ENCODE data around the gene WNT1. TPM values are rescaled to one million over a fixed set of nuclear protein-coding genes. Genes with fewer than 3 reads are reported as not detected.

Gene WNT1
- total and polyA plus RNA-seq, 9 of the 15 experiments (the other 6 are each of a cell fraction or from before 2014, with no cell fraction given) = not detected

DNA sequence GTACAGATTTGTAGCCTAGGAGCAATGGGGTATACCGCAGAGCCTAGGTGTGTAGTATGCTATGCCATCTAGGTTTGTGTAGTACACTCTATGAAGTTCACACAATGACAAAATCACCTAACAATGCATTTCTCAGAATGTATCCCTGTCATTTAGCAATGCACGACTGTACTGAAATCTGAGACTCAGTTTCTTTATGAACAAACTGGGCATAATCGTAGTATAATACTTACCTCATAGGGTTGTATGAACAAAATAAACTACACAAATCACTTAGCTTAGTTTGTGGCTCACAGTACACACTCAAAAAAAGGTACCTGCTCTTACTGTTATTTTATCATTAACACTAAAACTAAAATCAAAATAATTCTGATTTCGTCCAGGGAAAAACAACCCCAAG lies 47.3 kb downstream of the WNT1 start:
- TF ChIP-seq GTF2A2 (tag; IDR thresholded peaks at IDR 0.05) (no peak), ZEB2 (IDR thresholded peaks at IDR 0.05) (no peak), NR1H2 (CRISPR knock-in tag; IDR thresholded peaks at IDR 0.05) (no peak), TAL1 (IDR thresholded peaks at IDR 0.05) (no peak), MAFF (IDR thresholded peaks at IDR 0.05; ENCODE audit: low read length) (no peak), CGGBP1 (CRISPR knock-in tag; IDR thresholded peaks at IDR 0.05) (no peak)
- TF ChIP-seq, protein P1, sequence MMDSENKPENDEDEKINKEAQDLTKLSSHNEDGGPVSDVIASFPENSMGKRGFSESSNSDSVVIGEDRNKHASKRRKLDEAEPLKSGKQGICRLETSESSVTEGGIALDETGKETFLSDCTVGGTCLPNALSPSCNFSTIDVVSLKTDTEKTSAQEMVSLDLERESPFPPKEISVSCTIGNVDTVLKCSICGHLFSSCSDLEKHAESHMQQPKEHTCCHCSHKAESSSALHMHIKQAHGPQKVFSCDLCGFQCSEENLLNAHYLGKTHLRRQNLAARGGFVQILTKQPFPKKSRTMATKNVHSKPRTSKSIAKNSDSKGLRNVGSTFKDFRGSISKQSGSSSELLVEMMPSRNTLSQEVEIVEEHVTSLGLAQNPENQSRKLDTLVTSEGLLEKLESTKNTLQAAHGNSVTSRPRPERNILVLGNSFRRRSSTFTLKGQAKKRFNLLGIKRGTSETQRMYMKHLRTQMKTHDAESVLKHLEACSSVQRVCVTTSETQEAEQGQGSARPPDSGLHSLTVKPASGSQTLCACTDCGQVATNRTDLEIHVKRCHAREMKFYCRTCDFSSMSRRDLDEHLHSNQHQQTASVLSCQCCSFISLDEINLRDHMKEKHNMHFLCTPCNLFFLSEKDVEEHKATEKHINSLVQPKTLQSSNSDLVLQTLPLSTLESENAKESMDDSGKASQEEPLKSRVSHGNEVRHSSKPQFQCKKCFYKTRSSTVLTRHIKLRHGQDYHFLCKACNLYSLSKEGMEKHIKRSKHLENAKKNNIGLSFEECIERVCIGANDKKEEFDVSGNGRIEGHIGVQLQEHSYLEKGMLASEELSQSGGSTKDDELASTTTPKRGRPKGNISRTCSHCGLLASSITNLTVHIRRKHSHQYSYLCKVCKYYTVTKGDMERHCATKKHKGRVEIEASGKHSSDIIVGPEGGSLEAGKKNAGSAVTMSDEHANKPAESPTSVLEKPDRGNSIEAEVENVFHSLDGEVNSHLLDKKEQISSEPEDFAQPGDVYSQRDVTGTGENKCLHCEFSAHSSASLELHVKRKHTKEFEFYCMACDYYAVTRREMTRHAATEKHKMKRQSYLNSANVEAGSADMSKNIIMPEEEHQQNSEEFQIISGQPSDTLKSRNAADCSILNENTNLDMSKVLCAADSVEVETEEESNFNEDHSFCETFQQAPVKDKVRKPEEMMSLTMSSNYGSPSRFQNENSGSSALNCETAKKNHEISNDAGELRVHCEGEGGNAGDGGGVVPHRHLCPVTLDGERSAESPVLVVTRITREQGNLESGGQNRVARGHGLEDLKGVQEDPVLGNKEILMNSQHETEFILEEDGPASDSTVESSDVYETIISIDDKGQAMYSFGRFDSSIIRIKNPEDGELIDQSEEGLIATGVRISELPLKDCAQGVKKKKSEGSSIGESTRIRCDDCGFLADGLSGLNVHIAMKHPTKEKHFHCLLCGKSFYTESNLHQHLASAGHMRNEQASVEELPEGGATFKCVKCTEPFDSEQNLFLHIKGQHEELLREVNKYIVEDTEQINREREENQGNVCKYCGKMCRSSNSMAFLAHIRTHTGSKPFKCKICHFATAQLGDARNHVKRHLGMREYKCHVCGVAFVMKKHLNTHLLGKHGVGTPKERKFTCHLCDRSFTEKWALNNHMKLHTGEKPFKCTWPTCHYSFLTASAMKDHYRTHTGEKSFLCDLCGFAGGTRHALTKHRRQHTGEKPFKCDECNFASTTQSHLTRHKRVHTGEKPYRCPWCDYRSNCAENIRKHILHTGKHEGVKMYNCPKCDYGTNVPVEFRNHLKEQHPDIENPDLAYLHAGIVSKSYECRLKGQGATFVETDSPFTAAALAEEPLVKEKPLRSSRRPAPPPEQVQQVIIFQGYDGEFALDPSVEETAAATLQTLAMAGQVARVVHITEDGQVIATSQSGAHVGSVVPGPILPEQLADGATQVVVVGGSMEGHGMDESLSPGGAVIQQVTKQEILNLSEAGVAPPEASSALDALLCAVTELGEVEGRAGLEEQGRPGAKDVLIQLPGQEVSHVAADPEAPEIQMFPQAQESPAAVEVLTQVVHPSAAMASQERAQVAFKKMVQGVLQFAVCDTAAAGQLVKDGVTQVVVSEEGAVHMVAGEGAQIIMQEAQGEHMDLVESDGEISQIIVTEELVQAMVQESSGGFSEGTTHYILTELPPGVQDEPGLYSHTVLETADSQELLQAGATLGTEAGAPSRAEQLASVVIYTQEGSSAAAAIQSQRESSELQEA (IDR thresholded peaks at IDR 0.05; ENCODE audit: low read depth) = no peak
- in situ Hi-C loops (cut with MboI) (no loop called here), intact Hi-C loops (cut with micrococcal nuclease) (no loop called here)
- Histone ChIP-seq H3K9me3 (replicated peaks; ENCODE audit: control insufficient read depth, insufficient read depth, low read depth, low read length) (no peaks in the 10 kb centered on the region), H2AFZ (ENCODE audit: low read depth, low read length) (no peak overlapping the region), H3K4me2 (ENCODE audit: insufficient read depth, low read length) (no peak overlapping the region), H3K9me1 (ENCODE audit: control insufficient read depth, insufficient read depth, low read length) (no peaks in the 10 kb centered on the region), H3K27me3 (ENCODE audit: control insufficient read depth in 2 of 2, insufficient read depth in 2 of 2, low read length in 2 of 2) (no peaks in the 10 kb centered on the region), H3K4me3 (no peak overlapping the region), H3K79me2 (ENCODE audit: control insufficient read depth, insufficient read depth, low read length) (no peaks in the 10 kb centered on the region), H3K4me1 (replicated peaks in 1 of 2; ENCODE audit: control insufficient read depth in 2 of 2, insufficient read depth in 2 of 2, low read length in 2 of 2) (peaks cover 3 to 5% of the 10 kb centered on the region in 2 experiments; a peak in 3 of 5 replicates), H3K9ac (ENCODE audit: insufficient read depth in 1 of 2, low read depth in 2 of 2, low read length in 2 of 2) (no peak overlapping the region), H4K20me1 (replicated peaks; ENCODE audit: control insufficient read depth, insufficient read depth, low read length) (0 out of 2 replicates have a peak, but pooled peaks cover 5% of the 10 kb centered on the region), H3K36me3 (ENCODE audit: control insufficient read depth, insufficient read depth, low read length) (peaks cover 100% of the 10 kb centered on the region), H3K27ac (ENCODE audit: extremely low read depth, low read depth, low read length) (no peak overlapping the region)
- WGBS (ENCODE audit: insufficient coverage, low coverage, missing lambda C conversion rate) = 81% methylated on average over 4 of the region's 4 CpGs
- ChIA-PET CTCF (ENCODE audit: low intra/inter-chr PET ratio) (no interaction called here), POLR2A (interaction anchor here (2.0 to 3.4 kb wide), 2 partner anchors 9 to 12 kb away, joined by 9 to 22 read pairs; no protein-coding TSS in a partner anchor)
- FAIRE-seq (peak; percentile 65), DNase-seq (ENCODE audit: extremely low read depth in 1 of 4, low spot score in 3 of 4) (no peak), ATAC-seq (no peak)
- no TSS peak for BruUV-seq (replicated peaks)

Data from K562 (cell line).